GM21367 (cell line): Measurements from ENCODE around the gene SAMD1.
A peak's percentile ranks its signal among the peaks of the same experiment; 100 is the strongest.

ENCODE experiments used
- ATAC-seq: cut with Tn5 transposase; IDR thresholded peaks from one replicate; pipeline ENCODE4 v1.9.1; 2021; ENCODE audit not compliant: unreplicated experiment

Gene SAMD1

DNA sequence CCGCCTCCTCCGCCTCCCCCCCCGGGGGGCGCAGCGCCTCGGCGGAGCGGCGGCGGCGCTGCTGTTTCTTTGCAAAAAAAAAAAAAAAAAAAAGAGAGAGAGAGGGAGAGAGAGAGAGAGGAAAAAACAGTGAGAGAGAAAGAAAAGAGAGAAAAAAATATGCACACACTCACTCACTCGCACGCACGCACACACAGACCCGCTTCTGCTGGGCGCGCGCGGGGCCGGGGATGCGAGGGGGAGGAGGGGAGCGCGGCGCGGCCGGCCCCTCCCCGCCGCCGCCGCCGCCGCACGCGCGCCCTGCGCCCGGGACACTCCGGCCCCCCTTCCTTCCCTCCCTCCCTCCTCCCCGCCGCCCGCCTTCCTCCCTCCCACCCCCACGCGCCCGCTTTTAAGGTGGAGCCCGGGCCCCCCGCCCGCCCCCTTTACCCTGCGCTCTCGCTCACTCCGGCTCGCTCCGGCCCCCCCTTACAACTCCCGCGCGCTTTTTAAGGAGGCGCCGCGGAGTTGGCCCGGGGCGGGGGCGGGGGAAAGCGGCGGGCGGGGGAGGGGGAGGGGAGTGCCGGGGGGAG is at the start of gene SAMD1:
Gene SAMD1, minus strand, starts transcription at position 243 of the 572 bp plus-strand sequence.
- ATAC-seq, result peak; percentile 16

GRCh38 chr19:14139944-14140343 is 49.4 kb upstream of the SAMD1 start:
- ATAC-seq, result no peak

DNA sequence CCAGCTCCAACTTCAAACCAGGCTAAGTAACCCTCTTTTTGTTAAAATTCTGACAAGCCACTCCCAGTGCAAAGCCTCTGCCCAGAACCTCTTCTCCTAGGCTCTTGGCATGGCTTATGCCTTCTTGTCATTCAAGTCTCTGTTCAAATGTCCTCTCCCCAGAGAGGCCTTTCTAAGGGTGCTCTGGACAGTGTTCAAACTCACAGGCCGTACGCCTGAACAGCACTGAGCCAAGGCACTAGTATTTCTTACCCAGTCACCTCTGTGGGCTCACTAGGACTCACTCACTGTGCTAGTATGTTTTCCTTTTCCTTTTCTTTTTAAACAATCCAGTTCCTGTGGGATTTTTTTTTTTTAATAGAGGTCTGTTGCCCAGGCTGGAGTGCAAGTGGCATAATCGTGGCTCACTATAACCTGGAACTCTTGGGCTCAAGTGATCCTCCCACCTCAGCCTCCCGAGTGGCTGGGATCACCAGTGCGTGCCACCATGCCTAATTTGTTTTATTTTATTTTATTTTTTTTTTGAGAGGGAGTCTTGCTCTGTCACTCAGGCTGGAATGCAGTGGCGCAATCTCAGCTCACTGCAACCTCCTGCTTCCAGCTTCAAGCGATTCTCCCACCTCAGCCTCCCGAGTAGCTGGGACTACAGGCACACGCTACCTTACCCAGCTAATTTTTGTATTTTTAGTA is 48.2 kb upstream of the SAMD1 start:
- ATAC-seq, result no peak

- ATAC-seq, result peak; percentile 67
Observed at GRCh38 chr19:14136509-14137281, 46.1 kb upstream of the SAMD1 start, which contains the start of gene ASF1B. Gene ASF1B (minus strand): TSS chr19:14136589. CDS start chr19:14136456, 133 bp downstream.

- peak; percentile 6 for ATAC-seq
Observed at GRCh38 chr19:14135985-14136508, 45.5 kb upstream of the SAMD1 start.

GRCh38 chr19:14135355-14135754 is 44.8 kb upstream of the SAMD1 start:
- no peak for ATAC-seq

GRCh38 chr19:14127929-14128509 is 37.5 kb upstream of the SAMD1 start:
- ATAC-seq, result no peak

DNA sequence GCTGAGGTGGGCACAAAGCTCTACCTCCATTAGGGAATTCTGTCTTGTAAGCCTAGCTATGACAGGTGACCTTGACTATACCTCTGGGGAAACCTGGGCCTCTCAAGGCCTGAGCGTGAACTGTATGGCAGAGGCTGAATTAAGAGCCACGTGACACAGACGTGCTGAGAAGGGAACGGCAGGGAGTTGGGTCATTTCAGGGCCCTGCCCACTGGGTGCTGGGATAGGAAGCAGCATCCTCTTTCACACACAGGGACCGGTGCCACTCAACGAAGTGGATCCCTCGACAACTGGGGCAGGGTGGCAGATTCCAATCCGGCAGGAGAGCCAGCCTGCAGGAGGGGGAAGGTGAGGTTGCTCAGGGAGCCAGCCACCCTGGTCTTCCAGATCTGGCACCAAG is 36.6 kb upstream of the SAMD1 start:
- ATAC-seq, result no peak

DNA sequence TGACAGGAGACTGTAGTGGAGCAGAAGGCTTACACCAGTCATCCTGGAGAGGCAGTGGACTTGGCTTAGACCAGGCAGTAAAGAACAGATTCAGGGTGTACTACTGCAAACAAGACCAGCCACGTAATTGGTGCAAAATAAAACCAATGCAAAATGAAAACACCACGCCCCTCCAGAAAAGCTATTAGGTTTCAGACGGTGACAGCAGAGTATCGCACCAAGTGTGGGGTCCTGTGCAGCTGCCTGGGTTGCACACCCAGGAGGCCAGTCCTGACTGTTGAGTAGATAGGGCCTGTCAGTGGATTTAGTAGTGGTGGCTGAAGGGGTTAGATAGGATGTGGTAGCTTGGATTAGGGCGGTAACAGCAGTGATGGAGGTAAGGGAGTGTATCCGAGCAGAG is 32.4 kb upstream of the SAMD1 start:
- no peak for ATAC-seq

GRCh38 chr19:14120497-14120780 is 29.9 kb upstream of the SAMD1 start:
- ATAC-seq, result no peak

DNA sequence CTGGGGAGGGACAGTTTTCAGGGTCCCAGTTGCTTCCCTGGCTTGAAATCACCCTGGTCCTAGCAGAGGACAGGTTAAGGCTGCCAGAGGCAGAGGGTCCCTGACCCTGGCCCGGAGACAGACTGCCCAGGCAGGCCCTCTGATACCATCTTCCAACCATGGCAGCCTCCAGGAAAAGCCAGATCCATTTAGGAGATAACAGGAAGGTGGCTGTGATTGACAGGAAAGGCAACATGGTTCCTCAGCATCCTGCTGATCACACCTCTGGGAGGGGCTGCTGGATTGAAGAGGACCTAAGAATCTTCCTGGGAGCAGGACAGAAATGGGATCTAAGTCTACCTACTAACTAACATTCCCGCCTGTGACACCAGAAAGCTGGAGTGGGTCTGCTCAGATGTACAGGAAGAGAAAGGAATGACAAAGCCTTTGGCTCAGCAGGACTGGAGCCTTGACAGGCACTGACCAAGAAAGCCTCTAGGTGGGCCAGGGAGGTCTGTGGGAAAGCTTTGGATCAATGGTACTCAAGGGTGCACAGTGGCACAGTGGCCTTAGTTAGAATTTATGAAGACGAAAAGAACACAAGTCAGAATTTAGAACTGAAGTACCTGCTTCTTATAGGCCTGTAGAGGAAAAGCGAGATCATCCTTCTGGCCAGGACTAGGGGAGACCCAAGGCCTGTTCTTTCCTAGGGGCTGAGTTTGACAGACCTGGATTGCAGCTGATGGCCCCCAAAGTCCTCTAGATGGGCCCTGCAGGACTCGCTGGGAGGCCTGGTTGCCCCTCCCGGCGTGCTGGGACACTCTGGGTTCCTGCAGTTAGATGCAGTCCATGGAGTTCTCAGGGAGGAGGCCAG is 29.3 kb upstream of the SAMD1 start:
- no peak for ATAC-seq

GRCh38 chr19:14119146-14119545 is 28.6 kb upstream of the SAMD1 start:
- ATAC-seq, result no peak

- peak; percentile 15 for ATAC-seq
Observed at GRCh38 chr19:14118165-14119051, 27.9 kb upstream of the SAMD1 start.

DNA sequence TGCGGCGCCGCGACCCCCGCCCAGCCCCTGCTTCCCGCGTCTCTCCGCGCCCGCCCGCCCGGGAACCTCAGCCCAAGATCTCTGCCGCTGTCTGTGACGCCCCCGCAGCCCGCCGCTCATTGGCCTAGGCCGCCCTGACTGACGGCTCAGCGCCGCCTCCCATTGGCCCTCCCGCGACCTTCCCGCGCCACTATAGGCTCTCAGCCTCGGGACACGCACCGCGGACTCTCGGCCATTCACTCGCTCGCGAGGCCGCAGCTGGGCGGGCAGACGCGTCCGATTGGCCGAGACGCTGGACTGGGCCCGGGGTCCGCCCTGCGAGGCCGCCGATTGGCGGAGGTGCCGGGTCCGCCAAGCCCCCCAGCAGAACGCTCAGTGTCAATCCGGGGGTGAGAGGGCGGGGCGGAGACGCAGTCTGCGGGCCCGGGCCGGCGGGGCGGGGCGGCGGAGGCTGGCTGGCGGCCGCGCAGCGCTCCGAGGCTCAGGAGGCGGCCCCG is 27.2 kb upstream of the SAMD1 start, which contains the start of gene PRKACA:
Gene PRKACA, minus strand, starts transcription at position 95 of the 497 bp plus-strand sequence. CDS start 215 bp downstream, outside the sequence.
- peak; percentile 86 for ATAC-seq

- ATAC-seq, result no peak
Observed at GRCh38 chr19:14116918-14117578, 26.5 kb upstream of the SAMD1 start.

- ATAC-seq, result no peak
Observed at GRCh38 chr19:14116525-14116917, 26.0 kb upstream of the SAMD1 start.

- no peak for ATAC-seq
Observed at GRCh38 chr19:14115756-14116155, 25.2 kb upstream of the SAMD1 start.

DNA sequence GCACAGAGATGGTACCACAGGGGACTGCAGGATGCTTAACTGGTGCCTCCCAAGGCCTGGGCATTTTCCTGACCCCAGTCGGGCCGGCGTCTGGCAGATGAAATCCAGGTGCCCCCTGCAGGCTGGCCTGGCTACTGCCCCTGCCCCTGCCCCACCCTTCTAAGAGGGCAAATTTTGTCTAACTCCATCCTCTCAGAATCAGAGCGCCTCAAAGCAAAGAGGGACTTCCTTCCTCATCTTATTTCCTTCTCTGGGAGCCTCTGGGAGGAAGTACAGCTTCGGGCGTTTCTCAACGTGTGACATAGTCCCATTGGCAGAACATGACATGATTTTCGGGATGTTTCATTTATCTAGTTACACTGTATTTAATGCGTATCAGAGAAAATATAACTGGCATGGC is 24.3 kb upstream of the SAMD1 start:
- no peak for ATAC-seq

GRCh38 chr19:14114439-14114838 is 23.9 kb upstream of the SAMD1 start:
- no peak for ATAC-seq
